Endothelial cell of umbilical vein (primary cell): ENCODE data around the gene LIN54.

ENCODE experiments used
- MYC ChIP-seq: IDR thresholded peaks from one replicate; pipeline ENCODE4 v1.6.1; 2011; ENCODE audit warnings: mild to moderate bottlenecking, low read depth, low read length
- POLR2A ChIP-seq: IDR thresholded peaks from 2 replicates; pipeline ENCODE4 v1.6.1; 2012; ENCODE audit warnings: low read depth, mild to moderate bottlenecking, control low read depth, low read length
- POLR2AphosphoS5 ChIP-seq: IDR thresholded peaks from 2 replicates; pipeline ENCODE4 v1.6.1; 2012; ENCODE audit warnings: low read depth, mild to moderate bottlenecking, control low read depth, low read length, moderate library complexity; ENCODE audit not compliant: insufficient read depth
- TF ChIP-seq, protein P1 (sequence below), 2 donors: IDR thresholded peaks; 1 replicate in 1 of 2; 2 replicates in 1 of 2; pipeline ENCODE4 v1.5.1; 2011; ENCODE audit warnings: low read length in 2 of 2, mild to moderate bottlenecking in 2 of 2, moderate library complexity in 2 of 2, control low read depth in 1 of 2, inconsistent platforms in 1 of 2, low read depth in 1 of 2; ENCODE audit not compliant: insufficient read depth in 1 of 2; ENCODE audit errors: extremely low read depth in 1 of 2

DNA sequence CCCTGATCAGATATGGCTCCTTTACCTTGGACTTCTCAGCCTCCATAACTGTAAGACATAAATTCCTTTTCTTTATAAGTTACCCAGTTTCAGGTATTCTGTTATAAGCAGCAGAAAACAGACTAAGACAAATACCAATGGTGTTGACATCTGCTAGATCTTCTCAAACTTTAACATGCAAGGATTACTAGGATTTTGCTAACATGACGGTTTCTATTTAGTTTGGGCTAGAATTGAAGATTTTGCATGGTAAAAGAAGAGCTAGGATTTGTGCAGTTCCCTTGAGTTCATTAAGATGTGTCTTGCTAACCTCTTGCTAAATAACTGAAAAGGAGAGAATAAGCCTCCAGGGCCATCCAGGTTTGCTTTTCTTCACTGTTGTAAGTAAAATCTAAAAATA lies 19.1 kb upstream of the LIN54 start:
- TF ChIP-seq POLR2A (no peak), POLR2AphosphoS5 (no peak), MYC (no peak)
- TF ChIP-seq, protein P1, sequence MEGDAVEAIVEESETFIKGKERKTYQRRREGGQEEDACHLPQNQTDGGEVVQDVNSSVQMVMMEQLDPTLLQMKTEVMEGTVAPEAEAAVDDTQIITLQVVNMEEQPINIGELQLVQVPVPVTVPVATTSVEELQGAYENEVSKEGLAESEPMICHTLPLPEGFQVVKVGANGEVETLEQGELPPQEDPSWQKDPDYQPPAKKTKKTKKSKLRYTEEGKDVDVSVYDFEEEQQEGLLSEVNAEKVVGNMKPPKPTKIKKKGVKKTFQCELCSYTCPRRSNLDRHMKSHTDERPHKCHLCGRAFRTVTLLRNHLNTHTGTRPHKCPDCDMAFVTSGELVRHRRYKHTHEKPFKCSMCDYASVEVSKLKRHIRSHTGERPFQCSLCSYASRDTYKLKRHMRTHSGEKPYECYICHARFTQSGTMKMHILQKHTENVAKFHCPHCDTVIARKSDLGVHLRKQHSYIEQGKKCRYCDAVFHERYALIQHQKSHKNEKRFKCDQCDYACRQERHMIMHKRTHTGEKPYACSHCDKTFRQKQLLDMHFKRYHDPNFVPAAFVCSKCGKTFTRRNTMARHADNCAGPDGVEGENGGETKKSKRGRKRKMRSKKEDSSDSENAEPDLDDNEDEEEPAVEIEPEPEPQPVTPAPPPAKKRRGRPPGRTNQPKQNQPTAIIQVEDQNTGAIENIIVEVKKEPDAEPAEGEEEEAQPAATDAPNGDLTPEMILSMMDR (IDR thresholded peaks at IDR 0.05; ENCODE audit: extremely low read depth in 1 of 2, insufficient read depth in 1 of 2, low read depth in 1 of 2, low read length in 2 of 2): no peak
